Ovary (tissue), 3 donors: ENCODE measurements around the gene SS18L1.

Source experiments
- EP300 ChIP-seq: sonication (generic); formaldehyde crosslinking; IDR thresholded peaks from one replicate; pipeline ENCODE4 v1.6.1; 2017; ENCODE audit warnings: antibody characterized with exemption
- POLR2A ChIP-seq: fragments of 450-650 bp; IDR thresholded peaks from one replicate; pipeline ENCODE4 v1.6.1; 2017; ENCODE audit warnings: antibody characterized with exemption, mild to moderate bottlenecking, moderate library complexity
- TF ChIP-seq, protein P1 (sequence below), 3 donors: fragments of 450-650 bp in 2 of 3; fragments of 200-600 bp in 1 of 3; IDR thresholded peaks; one replicate each; pipeline versions ENCODE4 v1.5.1 to v1.8.0; 2016 to 2022; ENCODE audit warnings: antibody characterized with exemption in 3 of 3, mild to moderate bottlenecking in 1 of 3
- donor health status: DM: no; HTN: no; CAD: no.

DNA sequence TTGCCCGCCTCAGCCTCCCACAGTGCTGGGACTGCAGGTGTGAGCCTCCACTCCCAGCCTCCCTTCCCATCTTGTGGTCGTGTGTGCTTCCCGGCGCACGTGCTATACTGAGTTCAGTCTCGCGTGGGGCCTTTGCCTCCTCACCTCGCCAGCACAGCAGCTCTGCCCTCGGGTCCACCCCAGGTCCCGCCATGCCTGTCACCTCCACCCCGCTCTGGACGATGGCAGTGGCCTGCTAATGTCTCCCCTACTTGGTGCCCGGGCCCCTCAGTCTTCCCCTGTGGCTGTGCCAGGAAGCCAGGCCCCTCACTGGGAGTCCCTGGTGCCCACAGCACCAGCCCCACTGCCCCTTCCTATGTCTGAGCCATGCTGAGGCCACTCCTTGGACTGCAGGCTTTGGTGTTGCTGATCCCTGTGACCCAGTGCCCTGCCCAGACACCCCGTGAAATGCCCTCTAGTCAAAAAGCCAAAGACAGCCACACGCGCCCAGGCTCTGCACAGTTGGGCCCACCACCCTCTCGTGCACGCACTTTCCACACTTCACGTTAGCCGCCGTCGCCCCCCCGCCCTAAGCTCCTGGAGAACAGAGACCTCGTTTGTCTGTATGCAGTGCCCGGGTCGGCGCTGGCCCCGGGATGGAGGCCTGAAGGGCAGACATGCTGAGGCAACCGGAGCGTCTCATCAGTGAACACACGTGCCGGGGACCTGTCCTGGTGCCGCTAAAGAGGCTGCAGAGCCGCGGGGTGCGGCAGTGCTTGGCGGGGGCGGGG is 62.2 kb downstream of the SS18L1 start:
- TF ChIP-seq POLR2A (no peak), EP300 (no peak)
- TF ChIP-seq, protein P1, sequence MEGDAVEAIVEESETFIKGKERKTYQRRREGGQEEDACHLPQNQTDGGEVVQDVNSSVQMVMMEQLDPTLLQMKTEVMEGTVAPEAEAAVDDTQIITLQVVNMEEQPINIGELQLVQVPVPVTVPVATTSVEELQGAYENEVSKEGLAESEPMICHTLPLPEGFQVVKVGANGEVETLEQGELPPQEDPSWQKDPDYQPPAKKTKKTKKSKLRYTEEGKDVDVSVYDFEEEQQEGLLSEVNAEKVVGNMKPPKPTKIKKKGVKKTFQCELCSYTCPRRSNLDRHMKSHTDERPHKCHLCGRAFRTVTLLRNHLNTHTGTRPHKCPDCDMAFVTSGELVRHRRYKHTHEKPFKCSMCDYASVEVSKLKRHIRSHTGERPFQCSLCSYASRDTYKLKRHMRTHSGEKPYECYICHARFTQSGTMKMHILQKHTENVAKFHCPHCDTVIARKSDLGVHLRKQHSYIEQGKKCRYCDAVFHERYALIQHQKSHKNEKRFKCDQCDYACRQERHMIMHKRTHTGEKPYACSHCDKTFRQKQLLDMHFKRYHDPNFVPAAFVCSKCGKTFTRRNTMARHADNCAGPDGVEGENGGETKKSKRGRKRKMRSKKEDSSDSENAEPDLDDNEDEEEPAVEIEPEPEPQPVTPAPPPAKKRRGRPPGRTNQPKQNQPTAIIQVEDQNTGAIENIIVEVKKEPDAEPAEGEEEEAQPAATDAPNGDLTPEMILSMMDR (IDR thresholded peaks at IDR 0.05) = no peak
